Endothelial cell of umbilical vein (primary cell): ENCODE measurements around the gene FAM219A.
"Not testable (repeated sequence)": the region's sequence is repeated elsewhere in the genome, so short reads cannot be mapped to it uniquely, and the experiment has no call there.

Experiments
- CTCF ChIP-seq, 2 donors: IDR thresholded peaks; 1 replicate in 1 of 2; 2 replicates in 1 of 2; pipeline ENCODE4 v1.5.1; 2011; ENCODE audit warnings: low read length in 2 of 2, mild to moderate bottlenecking in 2 of 2, moderate library complexity in 2 of 2, control low read depth in 1 of 2, inconsistent platforms in 1 of 2, low read depth in 1 of 2; ENCODE audit not compliant: insufficient read depth in 1 of 2; ENCODE audit errors: extremely low read depth in 1 of 2
- EZH2 ChIP-seq: IDR thresholded peaks from 2 replicates; pipeline ENCODE4 v1.6.1; 2012; ENCODE audit warnings: borderline replicate concordance, low read depth, mild to moderate bottlenecking, moderate library complexity, low read length, inconsistent platforms; ENCODE audit not compliant: severe bottlenecking
- FOS ChIP-seq: IDR thresholded peaks from 2 replicates; pipeline ENCODE4 v1.6.1; 2011; ENCODE audit warnings: mild to moderate bottlenecking, low read length, moderate library complexity, borderline replicate concordance; ENCODE audit not compliant: insufficient read depth
- JUN ChIP-seq: IDR thresholded peaks from 2 replicates; pipeline ENCODE4 v1.6.1; 2011; ENCODE audit warnings: borderline replicate concordance, low read depth; ENCODE audit not compliant: insufficient read length, insufficient read depth
- POLR2A ChIP-seq: IDR thresholded peaks from 2 replicates; pipeline ENCODE4 v1.6.1; 2012; ENCODE audit warnings: low read depth, mild to moderate bottlenecking, control low read depth, low read length
- POLR2AphosphoS5 ChIP-seq: IDR thresholded peaks from 2 replicates; pipeline ENCODE4 v1.6.1; 2012; ENCODE audit warnings: low read depth, mild to moderate bottlenecking, control low read depth, low read length, moderate library complexity; ENCODE audit not compliant: insufficient read depth

GRCh38 chr9:34352957-34353356 is 105.4 kb downstream of the FAM219A start:
- TF ChIP-seq EZH2; CTCF (IDR thresholded peaks at IDR 0.05; ENCODE audit: extremely low read depth in 1 of 2, insufficient read depth in 1 of 2, low read depth in 1 of 2, low read length in 2 of 2); POLR2AphosphoS5; POLR2A; JUN; FOS: not testable (repeated sequence)
